Skeletal muscle cell (primary cell): ENCODE results near the gene TNNI3.
"Not testable (repeated sequence)": the region's sequence is repeated elsewhere in the genome, so short reads cannot be mapped to it uniquely, and the experiment has no call there.

Experiments
- DNase-seq: peaks from one replicate; pipeline ENCODE4 v3.0.0-alpha.2; 2010; ENCODE audit warnings: low read depth
- H3K4me3 ChIP-seq: 2 replicates; pipeline ENCODE4 v1.5.1; 2011; ENCODE audit warnings: low read depth, mild to moderate bottlenecking, control low read depth, low read length, moderate library complexity

TNNI3 gene

GRCh38 chr19:55157064-55157908, at the start of gene TNNI3:
TSS of gene TNNI3 (minus strand) at chr19:55157732. CDS start at chr19:55157589, 143 bp downstream.
- DNase-seq = no peak
- no peak within 1 kb of the TSS for H3K4me3 ChIP-seq

GRCh38 chr19:55206664-55207500, 49.4 kb upstream of the TNNI3 start:
- H3K4me3 ChIP-seq = peak overlapping the region; percentile 14
- DNase-seq = peak; percentile 49

GRCh38 chr19:55202199-55202598, 44.7 kb upstream of the TNNI3 start:
- H3K4me3 ChIP-seq, DNase-seq: not testable (repeated sequence)

GRCh38 chr19:55199620-55200204, 42.2 kb upstream of the TNNI3 start:
- H3K4me3 ChIP-seq = no peak overlapping the region
- no peak for DNase-seq

GRCh38 chr19:55198651-55199050, 41.1 kb upstream of the TNNI3 start:
- DNase-seq = no peak
- no peak overlapping the region for H3K4me3 ChIP-seq

GRCh38 chr19:55197528-55197927, 40.0 kb upstream of the TNNI3 start:
- DNase-seq = no peak
- H3K4me3 ChIP-seq = no peak overlapping the region

GRCh38 chr19:55196803-55197202, 39.3 kb upstream of the TNNI3 start:
- no peak overlapping the region for H3K4me3 ChIP-seq
- no peak for DNase-seq

GRCh38 chr19:55193481-55193880, 35.9 kb upstream of the TNNI3 start:
- no peak for DNase-seq
- H3K4me3 ChIP-seq = no peak overlapping the region

- DNase-seq = peak; percentile 94
- no peak overlapping the region for H3K4me3 ChIP-seq
Observed at GRCh38 chr19:55189403-55189835, 31.9 kb upstream of the TNNI3 start.

- no peak overlapping the region for H3K4me3 ChIP-seq
- no peak for DNase-seq
Observed at GRCh38 chr19:55188625-55189024, 31.1 kb upstream of the TNNI3 start.

GRCh38 chr19:55186080-55186479, 28.5 kb upstream of the TNNI3 start:
- no peak overlapping the region for H3K4me3 ChIP-seq
- DNase-seq = no peak

- H3K4me3 ChIP-seq = no peak overlapping the region
- DNase-seq = no peak
Observed at GRCh38 chr19:55181740-55182139, 24.2 kb upstream of the TNNI3 start.

- no peak for DNase-seq
Observed at GRCh38 chr19:55179606-55180484, 22.3 kb upstream of the TNNI3 start, which contains the start of gene SYT5. TSS of gene SYT5 (minus strand) at chr19:55180289. CDS start at chr19:55179041, 1,248 bp downstream.

GRCh38 chr19:55178781-55179599, 21.5 kb upstream of the TNNI3 start:
- DNase-seq = peak; percentile 43
- H3K4me3 ChIP-seq = peak overlapping the region; percentile 50

More at GRCh38 chr19:55179606-55180484, 22.3 kb upstream of the TNNI3 start, which contains the start of gene SYT5:
- peak within 1 kb of the TSS; percentile 50 for H3K4me3 ChIP-seq

- no peak for DNase-seq
- H3K4me3 ChIP-seq = no peak overlapping the region
Observed at GRCh38 chr19:55176076-55176475, 18.5 kb upstream of the TNNI3 start.

GRCh38 chr19:55175117-55175867, 17.8 kb upstream of the TNNI3 start:
- H3K4me3 ChIP-seq = no peak overlapping the region
- DNase-seq = no peak

- H3K4me3 ChIP-seq = no peak overlapping the region
- no peak for DNase-seq
Observed at GRCh38 chr19:55174425-55175116, 17.0 kb upstream of the TNNI3 start.
